OCI-LY3 (cell line): ENCODE results near the gene UBAP1.
"Not testable (repeated sequence)": the region's sequence is repeated elsewhere in the genome, so short reads cannot be mapped to it uniquely, and the experiment has no call there.

ENCODE experiments used
- H2AFZ ChIP-seq: fragments of 200-600, 300-600 bp; shearing (Covaris generic); 2 replicates; pipeline ENCODE4 v1.6.0; 2014; ENCODE audit warnings: antibody characterized with exemption, low read depth, low read length
- H3K27ac ChIP-seq: fragments of 200-600, 300-600 bp; sonication (generic); 2 replicates; pipeline ENCODE4 v1.5.1; 2014; ENCODE audit warnings: mild to moderate bottlenecking, low read length, moderate library complexity, mixed read lengths
- H3K27me3 ChIP-seq: fragments of 200-600, 300-600 bp; sonication (generic); 2 replicates; pipeline ENCODE4 v1.6.1; 2014; ENCODE audit warnings: low read depth, low read length, mixed read lengths
- H3K36me3 ChIP-seq: fragments of 200-600, 300-600 bp; sonication (generic); replicated peaks from 2 replicates; pipeline ENCODE3; 2014; ENCODE audit warnings: low read depth, low read length, mixed read lengths
- H3K4me1 ChIP-seq: fragments of 300-600, 200-600 bp; sonication (generic); 2 replicates; pipeline ENCODE4 v1.6.1; 2014; ENCODE audit warnings: low read length, mixed read lengths
- H3K4me2 ChIP-seq: fragments of 200-600, 300-600 bp; sonication (generic); 2 replicates; pipeline ENCODE4 v1.6.1; 2014; ENCODE audit warnings: low read length, mixed read lengths
- H3K4me3 ChIP-seq: fragments of 300-600, 200-600 bp; sonication (generic); 2 replicates; pipeline ENCODE4 v1.5.1; 2014; ENCODE audit warnings: antibody characterized with exemption, mild to moderate bottlenecking, low read length, moderate library complexity
- H3K79me2 ChIP-seq: fragments of 300-600, 200-600 bp; shearing (Covaris generic); 2 replicates; pipeline ENCODE4 v1.6.1; 2014; ENCODE audit warnings: mild to moderate bottlenecking, low read length, mixed read lengths
- H3K9ac ChIP-seq: fragments of 300-600, 200-600 bp; shearing (Covaris generic); 2 replicates; pipeline ENCODE4 v1.6.0; 2014; ENCODE audit warnings: mild to moderate bottlenecking, low read length, moderate library complexity
- H3K9me3 ChIP-seq: fragments of 200-600, 300-600 bp; shearing (Covaris generic); 2 replicates; pipeline ENCODE4 v1.6.1; 2014; ENCODE audit warnings: low read length, mixed read lengths; ENCODE audit not compliant: insufficient read depth
- H4K20me1 ChIP-seq: fragments of 200-600, 300-600 bp; sonication (generic); 2 replicates; pipeline ENCODE4 v1.6.1; 2016; ENCODE audit warnings: low read length, mixed read lengths; ENCODE audit not compliant: insufficient read depth
- CTCF ChIP-seq: fragments of 200-600, 300-600 bp; sonication (generic); IDR thresholded peaks from 2 replicates; pipeline ENCODE4 v1.5.1; 2014; ENCODE audit warnings: antibody characterized with exemption, low read length, low read depth
- EZH2phosphoT487 ChIP-seq: fragments of 200-600 bp; shearing (Covaris generic); IDR thresholded peaks from 2 replicates; pipeline ENCODE4 v1.6.1; 2018; ENCODE audit warnings: antibody characterized with exemption, mixed run types, low read depth

Gene UBAP1

GRCh38 chr9:34291423-34291822, 112.6 kb downstream of the UBAP1 start:
- Histone ChIP-seq H3K36me3 (peaks cover 3% of the 10 kb centered on the region), H3K27me3 (no peaks in the 10 kb centered on the region), H3K4me2 (no peak overlapping the region), H3K4me1 (no peaks in the 10 kb centered on the region), H3K79me2 (no peaks in the 10 kb centered on the region), H2AFZ (no peak overlapping the region), H3K27ac (no peak overlapping the region), H3K4me3 (no peak overlapping the region), H3K9me3 (no peaks in the 10 kb centered on the region), H4K20me1 (no peaks in the 10 kb centered on the region), H3K9ac (no peak overlapping the region)
- TF ChIP-seq CTCF: no peak
- TF ChIP-seq EZH2phosphoT487: no peak

- Histone ChIP-seq H3K9ac (no peak overlapping the region), H3K9me3 (no peaks in the 10 kb centered on the region), H3K36me3 (peaks cover 3% of the 10 kb centered on the region), H4K20me1 (no peaks in the 10 kb centered on the region), H3K27me3 (no peaks in the 10 kb centered on the region), H3K4me2 (no peak overlapping the region), H3K79me2 (no peaks in the 10 kb centered on the region), H2AFZ (no peak overlapping the region), H3K27ac (no peak overlapping the region), H3K4me1 (no peaks in the 10 kb centered on the region), H3K4me3 (no peak overlapping the region)
- TF ChIP-seq CTCF: no peak
- no peak for TF ChIP-seq EZH2phosphoT487
These were observed 113.7 kb downstream of the UBAP1 start for GRCh38 chr9:34292552-34292951.

GRCh38 chr9:34301064-34301463, 122.2 kb downstream of the UBAP1 start:
- H3K4me1 ChIP-seq, H4K20me1 ChIP-seq, H3K27me3 ChIP-seq, H3K4me2 ChIP-seq, H3K79me2 ChIP-seq, H3K9me3 ChIP-seq, H3K4me3 ChIP-seq, H2AFZ ChIP-seq, H3K36me3 ChIP-seq, H3K9ac ChIP-seq, H3K27ac ChIP-seq: not testable (repeated sequence)
